ENCODE results near the gene MAD2L1BP. TPM values are rescaled to one million over a fixed set of nuclear protein-coding genes. Genes with fewer than 3 reads are reported as not detected.
A peak's percentile ranks its signal among the peaks of the same experiment; 100 is the strongest.

MAD2L1BP gene
- total RNA-seq, 3 donors from 2014 or later: 25.7 to 51.4 (median 41.4) TPM

DNA sequence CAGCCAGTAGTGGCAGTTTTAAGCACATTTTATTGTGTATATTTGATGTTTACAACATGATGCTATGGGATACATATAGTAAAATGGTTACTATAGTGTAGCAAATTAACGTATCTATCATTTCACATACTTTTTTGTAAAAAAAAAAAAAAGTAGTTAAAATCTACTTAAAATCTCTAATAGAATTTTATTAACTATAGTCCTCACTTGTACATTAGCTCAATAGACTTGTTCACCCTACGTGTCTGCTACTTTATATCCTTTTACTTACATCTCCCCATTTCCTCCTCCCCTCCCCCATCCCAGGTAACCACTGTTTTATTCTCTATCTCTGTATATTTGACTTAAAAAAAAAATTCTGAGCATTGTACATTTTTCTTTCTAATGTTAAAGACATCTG, 29.6 kb upstream of the MAD2L1BP start:
- Histone ChIP-seq H3K9me3 (no peaks in the 10 kb centered on the region), H3K4me3 (no peak overlapping the region), H3K4me1 (ENCODE audit: low read depth) (no peaks in the 10 kb centered on the region), H3K36me3 (ENCODE audit: low read depth) (peaks cover 4% of the 10 kb centered on the region)
- DNase-seq: no peak
- TF ChIP-seq, protein P1, sequence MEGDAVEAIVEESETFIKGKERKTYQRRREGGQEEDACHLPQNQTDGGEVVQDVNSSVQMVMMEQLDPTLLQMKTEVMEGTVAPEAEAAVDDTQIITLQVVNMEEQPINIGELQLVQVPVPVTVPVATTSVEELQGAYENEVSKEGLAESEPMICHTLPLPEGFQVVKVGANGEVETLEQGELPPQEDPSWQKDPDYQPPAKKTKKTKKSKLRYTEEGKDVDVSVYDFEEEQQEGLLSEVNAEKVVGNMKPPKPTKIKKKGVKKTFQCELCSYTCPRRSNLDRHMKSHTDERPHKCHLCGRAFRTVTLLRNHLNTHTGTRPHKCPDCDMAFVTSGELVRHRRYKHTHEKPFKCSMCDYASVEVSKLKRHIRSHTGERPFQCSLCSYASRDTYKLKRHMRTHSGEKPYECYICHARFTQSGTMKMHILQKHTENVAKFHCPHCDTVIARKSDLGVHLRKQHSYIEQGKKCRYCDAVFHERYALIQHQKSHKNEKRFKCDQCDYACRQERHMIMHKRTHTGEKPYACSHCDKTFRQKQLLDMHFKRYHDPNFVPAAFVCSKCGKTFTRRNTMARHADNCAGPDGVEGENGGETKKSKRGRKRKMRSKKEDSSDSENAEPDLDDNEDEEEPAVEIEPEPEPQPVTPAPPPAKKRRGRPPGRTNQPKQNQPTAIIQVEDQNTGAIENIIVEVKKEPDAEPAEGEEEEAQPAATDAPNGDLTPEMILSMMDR (IDR thresholded peaks at IDR 0.05): no peak
- no peak for ATAC-seq
- intact Hi-C loops (cut with DNase I, micrococcal nuclease): loop anchor here in 1 of 2 donors (10.0 kb wide), 1 partner anchor 61 kb away; no protein-coding TSS in a partner anchor

DNA sequence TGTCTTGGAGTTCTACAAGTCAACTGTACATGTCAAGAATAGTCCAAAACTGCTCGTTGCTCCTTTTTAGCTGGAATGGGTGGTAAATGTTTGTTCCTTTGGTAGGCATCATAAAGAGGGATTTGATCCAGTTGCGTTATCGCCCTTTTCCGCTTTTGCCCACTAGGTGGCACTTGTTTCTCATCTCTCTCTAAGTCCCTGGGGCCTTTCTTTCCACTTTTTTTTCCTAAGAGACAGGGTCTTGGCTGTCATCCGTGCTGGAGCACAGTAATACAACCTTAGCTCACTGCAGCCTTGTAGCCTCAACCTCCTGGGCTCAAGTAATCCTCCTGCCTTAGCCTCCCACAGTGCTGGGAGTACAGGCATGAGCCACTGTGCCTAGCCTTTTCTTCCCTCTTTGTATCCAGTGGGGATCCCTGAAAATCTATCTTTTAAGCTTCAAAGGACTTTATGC, 27.3 kb upstream of the MAD2L1BP start:
- TF ChIP-seq, protein P1 (IDR thresholded peaks at IDR 0.05): peak; percentile 52
- Histone ChIP-seq H3K4me1 (ENCODE audit: low read depth) (no peaks in the 10 kb centered on the region), H3K9me3 (no peaks in the 10 kb centered on the region), H3K4me3 (no peak overlapping the region), H3K36me3 (ENCODE audit: low read depth) (no peaks in the 10 kb centered on the region)
- ATAC-seq: peak; percentile 72
- peak in 2 of 3 donors; percentile 43 to 90 for DNase-seq
- intact Hi-C loops (cut with DNase I, micrococcal nuclease): loop anchor here in 1 of 2 donors (10.0 kb wide), 1 partner anchor 64 kb away; no protein-coding TSS in a partner anchor

GRCh38 chr6:43608807-43609206, 26.8 kb upstream of the MAD2L1BP start:
- no peaks in the 10 kb centered on the region for H3K4me1 ChIP-seq (ENCODE audit: low read depth)
- H3K9me3 ChIP-seq: no peaks in the 10 kb centered on the region
- no peak overlapping the region for H3K4me3 ChIP-seq
- DNase-seq (no peak), ATAC-seq (no peak)
- intact Hi-C loops (cut with DNase I, micrococcal nuclease): loop anchor here in 1 of 2 donors (10.0 kb wide), 1 partner anchor 64 kb away; no protein-coding TSS in a partner anchor
- TF ChIP-seq, protein P1 (IDR thresholded peaks at IDR 0.05): no peak
- no peaks in the 10 kb centered on the region for H3K36me3 ChIP-seq (ENCODE audit: low read depth)

DNA sequence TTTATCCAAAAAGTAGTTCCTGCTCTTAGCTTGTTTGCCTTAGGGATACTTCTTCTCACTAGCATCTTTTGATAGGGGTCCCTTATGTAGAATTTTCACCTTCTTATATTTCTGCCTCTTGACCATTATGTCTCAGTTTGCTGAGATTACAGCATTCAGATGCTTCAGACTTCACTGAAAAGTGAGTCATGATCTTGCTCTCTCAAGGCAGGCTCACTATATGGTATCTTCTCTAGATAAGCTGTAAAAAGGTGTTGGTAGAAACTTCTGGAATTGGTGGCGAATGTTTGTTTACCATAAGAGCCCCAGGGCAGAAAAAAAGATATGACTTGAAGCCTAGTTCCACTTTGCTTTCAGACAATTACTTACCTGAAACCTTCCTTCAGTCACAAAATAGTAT, 26.2 kb upstream of the MAD2L1BP start:
- TF ChIP-seq, protein P1 (IDR thresholded peaks at IDR 0.05): no peak
- H3K4me3 ChIP-seq: no peak overlapping the region
- H3K36me3 ChIP-seq (ENCODE audit: low read depth): no peaks in the 10 kb centered on the region
- ATAC-seq (no peak), DNase-seq (no peak)
- H3K4me1 ChIP-seq (ENCODE audit: low read depth): no peaks in the 10 kb centered on the region
- no peaks in the 10 kb centered on the region for H3K9me3 ChIP-seq
- intact Hi-C loops (cut with DNase I, micrococcal nuclease): loop anchor here in 1 of 2 donors (10.0 kb wide), 1 partner anchor 65 kb away; no protein-coding TSS in a partner anchor

- DNase-seq (no peak), ATAC-seq (no peak)
- H3K4me3 ChIP-seq: no peak overlapping the region
- H3K9me3 ChIP-seq: no peaks in the 10 kb centered on the region
- TF ChIP-seq, protein P1 (IDR thresholded peaks at IDR 0.05): no peak
- no peaks in the 10 kb centered on the region for H3K36me3 ChIP-seq (ENCODE audit: low read depth)
- intact Hi-C loops (cut with DNase I, micrococcal nuclease): no loop called here
- no peaks in the 10 kb centered on the region for H3K4me1 ChIP-seq (ENCODE audit: low read depth)
These were observed 25.2 kb upstream of the MAD2L1BP start for GRCh38 chr6:43610431-43610830.
